Measurements from ENCODE around the gene DNAH12.

Gene DNAH12

DNA sequence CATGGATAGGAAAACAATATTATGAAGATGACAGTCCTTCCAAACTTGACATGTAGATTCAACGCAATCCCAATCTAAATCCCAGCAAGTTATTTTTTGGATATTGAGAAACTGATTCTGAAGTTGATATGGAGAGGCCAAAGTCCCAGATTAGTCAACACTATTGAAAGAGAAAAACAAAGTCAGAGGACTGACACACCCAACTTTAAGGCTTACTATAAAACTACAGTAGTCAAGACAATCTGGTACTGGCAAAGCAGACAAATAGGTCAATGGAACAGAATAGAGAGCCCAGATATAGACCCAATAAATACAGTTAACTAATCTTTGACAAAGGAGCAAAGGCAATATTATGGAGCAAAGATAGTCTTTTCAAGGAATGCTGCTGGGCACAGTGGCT lies 132.4 kb downstream of the DNAH12 start:
- Histone ChIP-seq H3K27ac (ENCODE audit: low read depth, low read length, severe bottlenecking) (no peak overlapping the region), H3K4me1 (ENCODE audit: control insufficient read depth, insufficient read depth, low read length, poor library complexity, severe bottlenecking) (no peaks in the 10 kb centered on the region), H3K36me3 (ENCODE audit: control insufficient read depth, insufficient read depth, low read length) (no peaks in the 10 kb centered on the region), H3K9me3 (ENCODE audit: control insufficient read depth, low read length) (no peaks in the 10 kb centered on the region), H3K4me3 (ENCODE audit: extremely low read depth, insufficient read depth, low read length, poor library complexity, severe bottlenecking) (no peak overlapping the region)
- no CpG with 5 or more reads among the region's 1 CpG for WGBS, 2 experiments (ENCODE audit: insufficient coverage in 2 of 2)

DNA sequence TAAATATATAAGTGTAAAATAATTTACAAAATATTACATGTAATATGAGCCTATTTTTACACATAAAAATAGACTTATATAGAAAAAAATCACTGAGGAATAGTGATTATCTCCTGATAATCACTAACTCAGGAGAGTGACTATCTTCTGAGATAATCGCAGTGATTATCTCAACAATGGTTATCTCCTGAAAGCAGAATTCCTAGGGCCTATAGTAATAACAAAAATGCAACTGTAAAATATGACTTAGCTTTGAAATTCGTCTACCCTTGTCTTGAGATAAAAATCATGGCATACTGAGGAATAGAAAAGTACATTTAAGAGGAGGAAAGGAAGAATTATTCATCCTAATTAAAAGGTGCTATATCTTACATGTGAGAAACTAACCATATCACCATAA lies 134.7 kb downstream of the DNAH12 start:
- Histone ChIP-seq H3K27ac (ENCODE audit: low read depth, low read length, severe bottlenecking) (no peak overlapping the region), H3K4me3 (ENCODE audit: extremely low read depth, insufficient read depth, low read length, poor library complexity, severe bottlenecking) (no peak overlapping the region), H3K36me3 (ENCODE audit: control insufficient read depth, insufficient read depth, low read length) (no peaks in the 10 kb centered on the region), H3K4me1 (ENCODE audit: control insufficient read depth, insufficient read depth, low read length, poor library complexity, severe bottlenecking) (no peaks in the 10 kb centered on the region), H3K9me3 (ENCODE audit: control insufficient read depth, low read length) (no peaks in the 10 kb centered on the region)
- WGBS, 2 experiments (ENCODE audit: insufficient coverage in 2 of 2) = no CpG with 5 or more reads among the region's 2 CpGs

- Histone ChIP-seq H3K9me3 (ENCODE audit: control insufficient read depth, low read length) (no peaks in the 10 kb centered on the region), H3K4me1 (ENCODE audit: control insufficient read depth, insufficient read depth, low read length, poor library complexity, severe bottlenecking) (no peaks in the 10 kb centered on the region), H3K27ac (ENCODE audit: low read depth, low read length, severe bottlenecking) (no peak overlapping the region), H3K4me3 (ENCODE audit: extremely low read depth, insufficient read depth, low read length, poor library complexity, severe bottlenecking) (no peak overlapping the region), H3K36me3 (ENCODE audit: control insufficient read depth, insufficient read depth, low read length) (no peaks in the 10 kb centered on the region)
- 100% methylated on average over 1 of the region's 5 CpGs; no CpG with 5 or more reads in 1 of the 2 experiments for WGBS, 2 experiments (ENCODE audit: insufficient coverage in 2 of 2)
These were observed 141.5 kb downstream of the DNAH12 start for GRCh38 chr3:57402675-57403074.

DNA sequence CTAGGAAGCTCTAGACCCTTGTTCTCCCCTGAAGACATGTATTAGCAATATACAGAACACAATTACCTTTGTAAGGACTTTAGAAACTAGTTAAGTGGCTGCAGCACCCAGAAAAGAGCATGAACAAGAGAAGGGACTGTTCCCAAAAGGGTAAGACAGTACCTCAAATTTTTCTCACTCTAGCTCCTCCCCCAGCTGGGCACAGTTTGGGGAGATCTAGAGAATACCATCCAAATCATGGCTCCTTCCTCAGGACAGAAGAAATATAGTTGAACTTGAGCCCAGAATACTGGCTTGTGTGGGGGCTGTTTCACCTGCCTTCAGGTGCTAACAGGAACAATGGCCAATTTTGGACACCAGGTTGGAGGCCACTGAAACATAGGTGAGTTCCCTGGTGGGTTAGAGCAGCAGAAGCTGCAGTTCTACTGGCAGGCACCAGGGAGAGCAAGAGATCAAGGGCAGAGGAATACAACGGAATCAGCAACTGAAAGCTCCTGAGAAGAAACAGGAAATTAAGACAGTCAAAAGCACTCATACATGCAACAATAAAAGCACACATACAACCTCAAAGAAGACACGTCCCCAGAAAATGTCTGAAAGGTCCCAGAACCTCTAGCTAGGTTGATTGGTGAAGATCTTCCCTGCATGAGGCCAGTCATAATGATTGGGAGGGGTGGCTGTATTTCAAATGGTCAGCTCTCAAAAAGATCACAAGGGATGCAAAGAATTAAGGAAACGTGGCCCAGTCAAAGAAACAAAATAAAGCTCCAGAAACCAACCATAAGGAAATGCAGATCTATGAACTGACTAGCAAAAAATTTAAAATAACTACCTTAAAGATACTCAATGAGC lies 146.7 kb downstream of the DNAH12 start:
- Histone ChIP-seq H3K4me3 (ENCODE audit: extremely low read depth, insufficient read depth, low read length, poor library complexity, severe bottlenecking) (no peak overlapping the region), H3K36me3 (ENCODE audit: control insufficient read depth, insufficient read depth, low read length) (no peaks in the 10 kb centered on the region), H3K9me3 (ENCODE audit: control insufficient read depth, low read length) (no peaks in the 10 kb centered on the region), H3K27ac (ENCODE audit: low read depth, low read length, severe bottlenecking) (no peak overlapping the region), H3K4me1 (ENCODE audit: control insufficient read depth, insufficient read depth, low read length, poor library complexity, severe bottlenecking) (no peaks in the 10 kb centered on the region)
- 0% methylated on average over 1 of the region's 3 CpGs; no CpG with 5 or more reads in 1 of the 2 experiments for WGBS, 2 experiments (ENCODE audit: insufficient coverage in 2 of 2)

DNA sequence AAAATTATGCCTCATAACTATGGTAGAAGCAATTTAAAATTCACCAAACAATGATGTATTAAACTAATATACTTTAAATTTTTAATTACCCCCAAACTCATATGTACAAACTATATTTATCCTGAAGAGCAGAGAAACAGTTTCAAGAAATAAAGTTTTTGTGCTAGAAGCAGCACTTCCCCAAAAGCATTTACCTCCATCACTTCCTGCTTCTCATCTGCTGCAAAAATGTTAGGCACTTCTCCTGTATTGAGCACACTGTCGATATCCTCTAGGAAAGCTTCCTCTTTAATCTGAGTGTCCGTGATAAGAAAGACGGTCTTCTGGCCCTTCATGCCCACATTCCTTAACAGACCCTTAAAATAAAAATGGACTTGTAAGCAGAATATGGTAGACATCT lies 150.2 kb downstream of the DNAH12 start:
- H3K9me3 ChIP-seq (ENCODE audit: control insufficient read depth, low read length) = no peaks in the 10 kb centered on the region
- no peak overlapping the region for H3K4me3 ChIP-seq (ENCODE audit: extremely low read depth, insufficient read depth, low read length, poor library complexity, severe bottlenecking)
- H3K27ac ChIP-seq (ENCODE audit: low read depth, low read length, severe bottlenecking) = no peak overlapping the region
- H3K36me3 ChIP-seq (ENCODE audit: control insufficient read depth, insufficient read depth, low read length) = no peaks in the 10 kb centered on the region
- H3K4me1 ChIP-seq (ENCODE audit: control insufficient read depth, insufficient read depth, low read length, poor library complexity, severe bottlenecking) = no peaks in the 10 kb centered on the region
- WGBS, 2 experiments (ENCODE audit: insufficient coverage in 2 of 2) = 86 to 95% methylated on average over 1 to 2 of the region's 3 CpGs

DNA sequence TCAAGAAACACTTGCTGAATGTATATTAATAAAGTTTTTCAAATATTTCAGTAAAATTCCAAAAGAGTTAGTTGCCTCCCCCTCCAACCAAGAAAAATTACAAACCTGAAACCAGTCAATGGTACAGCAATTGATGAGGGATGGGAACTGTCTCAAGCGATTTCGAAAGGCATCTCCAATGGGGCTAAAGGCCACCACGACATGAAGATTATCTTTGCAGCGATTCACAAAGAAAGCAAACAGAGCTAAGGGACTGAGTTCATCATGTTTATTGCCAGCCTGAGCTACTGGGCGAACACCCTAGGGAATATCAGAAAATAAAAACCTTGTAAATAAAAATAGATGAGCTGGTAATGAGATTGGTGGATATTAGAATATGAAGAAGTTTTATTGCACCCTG lies 152.4 kb downstream of the DNAH12 start:
- Histone ChIP-seq H3K27ac (ENCODE audit: low read depth, low read length, severe bottlenecking) (no peak overlapping the region), H3K9me3 (ENCODE audit: control insufficient read depth, low read length) (no peaks in the 10 kb centered on the region), H3K36me3 (ENCODE audit: control insufficient read depth, insufficient read depth, low read length) (no peaks in the 10 kb centered on the region), H3K4me3 (ENCODE audit: extremely low read depth, insufficient read depth, low read length, poor library complexity, severe bottlenecking) (no peak overlapping the region), H3K4me1 (ENCODE audit: control insufficient read depth, insufficient read depth, low read length, poor library complexity, severe bottlenecking) (no peaks in the 10 kb centered on the region)
- whole genome bisulfite sequencing, 2 experiments (ENCODE audit: insufficient coverage in 2 of 2) = 96 to 97% methylated on average over 4 of the region's 5 CpGs

DNA sequence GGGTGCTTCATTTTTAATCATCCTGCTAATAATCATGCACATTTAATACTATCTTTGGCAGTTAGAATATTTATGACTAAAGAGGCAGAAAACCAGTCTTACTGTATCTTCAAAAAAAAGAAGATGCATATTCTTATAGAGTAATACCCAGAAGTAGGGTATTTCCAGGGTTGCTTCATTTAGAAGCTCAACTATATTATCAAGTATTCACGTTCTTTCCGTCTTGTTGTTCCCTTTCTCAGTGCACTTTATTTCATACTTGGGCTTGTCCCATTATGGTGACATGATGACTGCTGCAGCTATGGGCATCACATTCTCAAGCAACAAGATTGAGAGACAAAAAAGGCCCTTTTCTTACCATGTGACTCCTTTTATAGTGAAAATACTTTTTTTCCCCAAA lies 154.9 kb downstream of the DNAH12 start:
- H3K36me3 ChIP-seq (ENCODE audit: control insufficient read depth, insufficient read depth, low read length) = no peaks in the 10 kb centered on the region
- H3K27ac ChIP-seq (ENCODE audit: low read depth, low read length, severe bottlenecking) = no peak overlapping the region
- 86% methylated on average over 2 of the region's 2 CpGs; no CpG with 5 or more reads in 1 of the 2 experiments for WGBS, 2 experiments (ENCODE audit: insufficient coverage in 2 of 2)
- no peaks in the 10 kb centered on the region for H3K4me1 ChIP-seq (ENCODE audit: control insufficient read depth, insufficient read depth, low read length, poor library complexity, severe bottlenecking)
- no peaks in the 10 kb centered on the region for H3K9me3 ChIP-seq (ENCODE audit: control insufficient read depth, low read length)
- H3K4me3 ChIP-seq (ENCODE audit: extremely low read depth, insufficient read depth, low read length, poor library complexity, severe bottlenecking) = no peak overlapping the region

- H3K4me3 ChIP-seq (ENCODE audit: extremely low read depth, insufficient read depth, low read length, poor library complexity, severe bottlenecking) = no peak overlapping the region
- no peaks in the 10 kb centered on the region for H3K36me3 ChIP-seq (ENCODE audit: control insufficient read depth, insufficient read depth, low read length)
- H3K4me1 ChIP-seq (ENCODE audit: control insufficient read depth, insufficient read depth, low read length, poor library complexity, severe bottlenecking) = peaks cover 9% of the 10 kb centered on the region
- WGBS, 2 experiments (ENCODE audit: insufficient coverage in 2 of 2) = 89 to 100% methylated on average over 1 to 3 of the region's 4 CpGs
- no peaks in the 10 kb centered on the region for H3K9me3 ChIP-seq (ENCODE audit: control insufficient read depth, low read length)
- H3K27ac ChIP-seq (ENCODE audit: low read depth, low read length, severe bottlenecking) = no peak overlapping the region
These were observed 157.8 kb downstream of the DNAH12 start for GRCh38 chr3:57386307-57386706.

DNA sequence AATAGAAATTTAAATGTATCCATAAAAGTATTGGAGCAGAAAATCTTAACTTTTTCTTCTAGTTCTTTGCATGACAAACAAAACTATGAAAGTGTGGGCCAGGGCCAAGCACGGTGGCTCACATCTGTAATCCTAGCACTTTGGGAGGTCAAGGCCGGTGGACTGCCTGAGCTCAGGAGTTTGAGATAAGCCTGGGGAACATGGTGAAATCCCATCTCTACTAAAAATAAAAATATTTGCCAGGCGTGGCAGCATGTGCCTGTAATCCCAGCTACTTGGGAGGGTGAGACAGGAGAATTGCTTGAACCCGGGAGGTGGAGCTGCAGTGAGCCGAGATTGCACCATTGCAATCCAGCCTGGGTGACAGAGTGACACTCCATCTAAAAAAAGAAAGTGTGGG lies 158.6 kb downstream of the DNAH12 start:
- H3K4me1 ChIP-seq (ENCODE audit: control insufficient read depth, insufficient read depth, low read length, poor library complexity, severe bottlenecking) = peaks cover 9% of the 10 kb centered on the region
- no peak overlapping the region for H3K27ac ChIP-seq (ENCODE audit: low read depth, low read length, severe bottlenecking)
- H3K9me3 ChIP-seq (ENCODE audit: control insufficient read depth, low read length) = no peaks in the 10 kb centered on the region
- 83 to 86% methylated on average over 5 of the region's 5 CpGs for WGBS, 2 experiments (ENCODE audit: insufficient coverage in 2 of 2)
- H3K4me3 ChIP-seq (ENCODE audit: extremely low read depth, insufficient read depth, low read length, poor library complexity, severe bottlenecking) = no peak overlapping the region
- H3K36me3 ChIP-seq (ENCODE audit: control insufficient read depth, insufficient read depth, low read length) = no peaks in the 10 kb centered on the region

DNA sequence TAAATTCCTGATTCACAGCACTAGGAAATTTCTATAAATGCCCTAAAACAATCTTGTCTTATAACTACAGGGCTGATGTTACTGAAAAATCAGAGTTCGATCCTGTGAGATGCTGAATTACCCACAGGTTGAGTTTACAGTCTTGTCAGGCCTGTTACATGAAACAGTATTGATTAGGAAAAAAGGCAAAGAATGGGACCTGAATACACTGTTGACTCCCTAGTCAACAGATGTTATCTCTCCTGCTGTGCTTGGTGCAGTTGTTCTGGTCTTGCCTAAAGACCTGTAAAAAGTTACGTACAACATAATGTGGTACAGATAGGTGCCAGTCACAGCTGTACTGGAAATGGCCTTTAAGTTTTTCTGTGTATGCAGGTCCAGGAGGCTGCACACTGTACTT lies 160.3 kb downstream of the DNAH12 start:
- 94 to 100% methylated on average over 1 to 2 of the region's 2 CpGs for WGBS, 2 experiments (ENCODE audit: insufficient coverage in 2 of 2)
- Histone ChIP-seq H3K9me3 (ENCODE audit: control insufficient read depth, low read length) (no peaks in the 10 kb centered on the region), H3K4me1 (ENCODE audit: control insufficient read depth, insufficient read depth, low read length, poor library complexity, severe bottlenecking) (peaks cover 9% of the 10 kb centered on the region), H3K4me3 (ENCODE audit: extremely low read depth, insufficient read depth, low read length, poor library complexity, severe bottlenecking) (no peak overlapping the region), H3K36me3 (ENCODE audit: control insufficient read depth, insufficient read depth, low read length) (no peaks in the 10 kb centered on the region), H3K27ac (ENCODE audit: low read depth, low read length, severe bottlenecking) (no peak overlapping the region)

GRCh38 chr3:57383406-57383805 lies 160.7 kb downstream of the DNAH12 start:
- peaks cover 9% of the 10 kb centered on the region for H3K4me1 ChIP-seq (ENCODE audit: control insufficient read depth, insufficient read depth, low read length, poor library complexity, severe bottlenecking)
- H3K27ac ChIP-seq (ENCODE audit: low read depth, low read length, severe bottlenecking) = no peak overlapping the region
- no peaks in the 10 kb centered on the region for H3K9me3 ChIP-seq (ENCODE audit: control insufficient read depth, low read length)
- 67 to 79% methylated on average over 1 to 2 of the region's 2 CpGs for WGBS, 2 experiments (ENCODE audit: insufficient coverage in 2 of 2)
- H3K36me3 ChIP-seq (ENCODE audit: control insufficient read depth, insufficient read depth, low read length) = no peaks in the 10 kb centered on the region
- no peak overlapping the region for H3K4me3 ChIP-seq (ENCODE audit: extremely low read depth, insufficient read depth, low read length, poor library complexity, severe bottlenecking)

Data from mesodermal cell (in vitro differentiated cells).